RWPE2 (cell line): Measurements from ENCODE around the gene RAET1E.

Source experiments
- ATAC-seq: fragments of 200-7000 bp; cut with Tn5 transposase; 3 replicates; pipeline ENCODE4 v1.9.1; 2021; ENCODE audit warnings: low read depth
- DNase-seq: peaks from one replicate; pipeline ENCODE4 v3.0.0-alpha.2; 2020; ENCODE audit warnings: low spot score
- H3K27ac ChIP-seq: fragments of 450-650 bp; 2 replicates; pipeline ENCODE4 v1.5.1; 2017; ENCODE audit warnings: mild to moderate bottlenecking; ENCODE audit not compliant: poor library complexity, severe bottlenecking
- H3K27me3 ChIP-seq: fragments of 250-450 bp; sonication (Bioruptor Pico); 2 replicates; pipeline ENCODE4 v1.5.1; 2021; ENCODE audit warnings: mild to moderate bottlenecking, moderate library complexity; ENCODE audit not compliant: insufficient read depth, poor library complexity, severe bottlenecking
- H3K36me3 ChIP-seq: fragments of 250-450 bp; sonication (Bioruptor Pico); 2 replicates; pipeline ENCODE4 v1.5.1; 2020; ENCODE audit warnings: low read depth, mild to moderate bottlenecking, moderate library complexity
- H3K4me1 ChIP-seq: fragments of 250-450 bp; sonication (Bioruptor Pico); 2 replicates; pipeline ENCODE4 v1.5.1; 2021; ENCODE audit warnings: mild to moderate bottlenecking, moderate library complexity; ENCODE audit not compliant: insufficient read depth, poor library complexity, severe bottlenecking
- H3K4me3 ChIP-seq: fragments of 250-450 bp; sonication (Bioruptor Pico); 2 replicates; pipeline ENCODE4 v1.5.1; 2021; ENCODE audit warnings: mild to moderate bottlenecking, moderate library complexity; ENCODE audit not compliant: severe bottlenecking
- H3K9me3 ChIP-seq: fragments of 250-450 bp; sonication (Bioruptor Pico); 2 replicates; pipeline ENCODE4 v1.5.1; 2021; ENCODE audit warnings: mild to moderate bottlenecking, moderate library complexity; ENCODE audit not compliant: severe bottlenecking
- CTCF ChIP-seq: fragments of 450-650 bp; IDR thresholded peaks from one replicate; pipeline ENCODE4 v1.5.1; 2017; ENCODE audit warnings: mild to moderate bottlenecking, moderate library complexity; ENCODE audit not compliant: poor library complexity, severe bottlenecking

The RAET1E gene

GRCh38 chr6:149872233-149872632, 25.7 kb downstream of the RAET1E start:
- no peak for ATAC-seq
- Histone ChIP-seq H3K9me3 (no peaks in the 10 kb centered on the region), H3K27me3 (no peaks in the 10 kb centered on the region), H3K4me3 (no peak overlapping the region), H3K4me1 (peaks cover 5% of the 10 kb centered on the region), H3K36me3 (no peaks in the 10 kb centered on the region), H3K27ac (no peak overlapping the region)
- DNase-seq = no peak
- TF ChIP-seq CTCF = no peak

GRCh38 chr6:149871182-149871581, 26.7 kb downstream of the RAET1E start:
- H3K27me3 ChIP-seq = no peaks in the 10 kb centered on the region
- H3K9me3 ChIP-seq = no peaks in the 10 kb centered on the region
- no peaks in the 10 kb centered on the region for H3K36me3 ChIP-seq
- DNase-seq = no peak
- no peak for ATAC-seq
- no peak overlapping the region for H3K27ac ChIP-seq
- H3K4me1 ChIP-seq = peaks cover 5% of the 10 kb centered on the region
- no peak for TF ChIP-seq CTCF
- H3K4me3 ChIP-seq = no peak overlapping the region

GRCh38 chr6:149869275-149869892, 28.5 kb downstream of the RAET1E start:
- ATAC-seq (no peak), DNase-seq (no peak)
- no peak overlapping the region for H3K4me3 ChIP-seq
- H3K9me3 ChIP-seq = no peaks in the 10 kb centered on the region
- TF ChIP-seq CTCF = no peak
- H3K27ac ChIP-seq = no peak overlapping the region
- H3K36me3 ChIP-seq = no peaks in the 10 kb centered on the region
- H3K4me1 ChIP-seq = peaks cover 9% of the 10 kb centered on the region
- no peaks in the 10 kb centered on the region for H3K27me3 ChIP-seq

GRCh38 chr6:149867876-149868640, 29.9 kb downstream of the RAET1E start:
- Histone ChIP-seq H3K9me3 (no peaks in the 10 kb centered on the region), H3K36me3 (no peaks in the 10 kb centered on the region), H3K27me3 (no peaks in the 10 kb centered on the region), H3K27ac (peak overlapping the region; percentile 34), H3K4me1 (peaks cover 9% of the 10 kb centered on the region), H3K4me3 (no peak overlapping the region)
- TF ChIP-seq CTCF = no peak
- DNase-seq = no peak
- no peak; the same call in 2 of the 3 replicates for ATAC-seq
